ENCODE data around the gene ADARB1.

DNA sequence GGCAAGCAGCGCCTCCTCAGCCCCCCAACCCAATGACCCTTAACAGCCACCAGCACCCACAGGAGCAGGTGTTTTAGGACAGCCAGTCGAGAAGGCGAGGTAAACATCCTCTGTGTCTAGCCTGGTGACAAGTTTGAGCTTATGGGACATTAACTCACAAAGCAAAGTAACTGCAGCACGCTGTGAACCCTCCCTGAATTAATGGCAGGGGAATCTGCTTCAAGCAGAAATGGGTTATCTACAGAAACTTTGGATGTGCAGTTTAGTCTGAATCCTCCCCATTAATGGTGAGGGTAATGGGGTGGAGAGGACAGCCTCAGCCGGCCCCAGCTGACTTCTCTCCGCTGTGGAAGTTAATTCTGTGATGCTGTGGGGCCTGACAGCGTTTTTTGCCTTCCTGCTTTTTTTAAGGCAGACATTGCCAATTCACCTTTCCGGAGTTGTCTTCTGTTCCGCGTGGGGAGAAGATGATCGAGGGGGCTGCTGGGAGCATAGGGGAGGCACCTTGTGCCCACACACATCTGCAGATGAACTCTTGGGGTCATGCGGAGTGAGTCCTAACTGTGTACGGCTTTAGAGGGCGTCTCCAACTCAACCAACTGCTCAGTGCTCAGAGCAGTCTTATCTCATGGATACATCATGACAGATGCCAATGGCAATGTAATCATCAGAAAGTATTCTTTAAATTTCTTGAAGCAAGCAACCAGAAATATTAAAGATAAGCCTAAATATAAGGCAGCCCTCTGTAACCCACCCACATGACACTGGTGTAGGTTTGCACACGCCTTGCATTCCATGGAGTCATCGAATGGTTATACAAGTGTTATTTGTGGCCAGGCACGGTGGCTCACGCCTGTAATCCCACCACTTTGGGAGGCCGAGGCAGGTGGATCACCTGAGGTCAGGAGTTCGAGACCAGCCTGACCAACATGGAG lies 172.3 kb downstream of the ADARB1 start:
- TF ChIP-seq, protein P1, sequence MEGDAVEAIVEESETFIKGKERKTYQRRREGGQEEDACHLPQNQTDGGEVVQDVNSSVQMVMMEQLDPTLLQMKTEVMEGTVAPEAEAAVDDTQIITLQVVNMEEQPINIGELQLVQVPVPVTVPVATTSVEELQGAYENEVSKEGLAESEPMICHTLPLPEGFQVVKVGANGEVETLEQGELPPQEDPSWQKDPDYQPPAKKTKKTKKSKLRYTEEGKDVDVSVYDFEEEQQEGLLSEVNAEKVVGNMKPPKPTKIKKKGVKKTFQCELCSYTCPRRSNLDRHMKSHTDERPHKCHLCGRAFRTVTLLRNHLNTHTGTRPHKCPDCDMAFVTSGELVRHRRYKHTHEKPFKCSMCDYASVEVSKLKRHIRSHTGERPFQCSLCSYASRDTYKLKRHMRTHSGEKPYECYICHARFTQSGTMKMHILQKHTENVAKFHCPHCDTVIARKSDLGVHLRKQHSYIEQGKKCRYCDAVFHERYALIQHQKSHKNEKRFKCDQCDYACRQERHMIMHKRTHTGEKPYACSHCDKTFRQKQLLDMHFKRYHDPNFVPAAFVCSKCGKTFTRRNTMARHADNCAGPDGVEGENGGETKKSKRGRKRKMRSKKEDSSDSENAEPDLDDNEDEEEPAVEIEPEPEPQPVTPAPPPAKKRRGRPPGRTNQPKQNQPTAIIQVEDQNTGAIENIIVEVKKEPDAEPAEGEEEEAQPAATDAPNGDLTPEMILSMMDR (conservative IDR thresholded peaks at IDR 0.05) = no peak
- no peak for TF ChIP-seq EZH2 (IDR thresholded peaks at IDR 0.05; ENCODE audit: low read depth)
